Spleen (tissue), 11 donors: Measurements from ENCODE around the gene BUB3. TPM values are rescaled to one million over a fixed set of nuclear protein-coding genes. Genes with fewer than 3 reads are reported as not detected.
"Not testable (repeated sequence)": the region's sequence is repeated elsewhere in the genome, so short reads cannot be mapped to it uniquely, and the experiment has no call there.

Experiments used
- DNase-seq: peaks from one replicate; pipeline ENCODE4 v3.0.0-alpha.2; 2020
- H3K27ac ChIP-seq, 8 donors: fragments of 200-600 bp; sonication (generic) in 7 of 8; 1 replicate in 4 of 8; 2 replicates in 4 of 8; pipeline versions ENCODE4 v1.5.0 to v1.8.0; 2016 to 2021; ENCODE audit warnings: inconsistent platforms in 4 of 8, mild to moderate bottlenecking in 4 of 8, moderate library complexity in 1 of 8
- H3K27me3 ChIP-seq, 7 donors: fragments of 200-600 bp; sonication (generic) in 6 of 7; replicated peaks in 1 of 7; 1 replicate in 4 of 7; 2 replicates in 3 of 7; pipeline versions ENCODE4 v1.5.0 to v1.8.0; 2016 to 2021; ENCODE audit warnings: inconsistent platforms in 3 of 7, mild to moderate bottlenecking in 1 of 7
- H3K36me3 ChIP-seq, 6 donors: fragments of 200-600 bp; sonication (generic) in 5 of 6; 1 replicate in 4 of 6; 2 replicates in 2 of 6; pipeline versions ENCODE4 v1.5.0 to v1.8.0; 2016 to 2021; ENCODE audit warnings: inconsistent platforms in 2 of 6
- H3K4me1 ChIP-seq, 6 donors: fragments of 200-600 bp; sonication (generic) in 5 of 6; 1 replicate in 3 of 6; 2 replicates in 3 of 6; pipeline versions ENCODE4 v1.5.0 to v1.8.0; 2016 to 2021; ENCODE audit warnings: inconsistent platforms in 3 of 6
- H3K4me3 ChIP-seq, 8 donors: fragments of 200-600 bp; sonication (generic) in 7 of 8; 1 replicate in 4 of 8; 2 replicates in 4 of 8; pipeline versions ENCODE4 v1.5.0 to v1.8.0; 2016 to 2021; ENCODE audit warnings: inconsistent platforms in 4 of 8, mild to moderate bottlenecking in 4 of 8, moderate library complexity in 2 of 8
- H3K9me3 ChIP-seq, 8 donors: fragments of 200-600 bp; sonication (generic) in 7 of 8; 1 replicate in 4 of 8; 2 replicates in 4 of 8; pipeline versions ENCODE4 v1.5.0 to v1.8.0; 2016 to 2021; ENCODE audit warnings: inconsistent platforms in 4 of 8
- POLR2A ChIP-seq, 3 donors: fragments of 450-650 bp; IDR thresholded peaks; one replicate each; pipeline ENCODE4 v1.5.1; 2017; ENCODE audit warnings: antibody characterized with exemption in 3 of 3, mild to moderate bottlenecking in 1 of 3
- POLR2AphosphoS5 ChIP-seq, 3 donors: sonication (generic); formaldehyde crosslinking; IDR thresholded peaks; one replicate each; pipeline ENCODE4 v1.5.1; 2017; ENCODE audit warnings: antibody characterized with exemption in 3 of 3
- WGBS, 5 donors: extraction: QIAGEN DNeasy Blood & Tissue Kit in 3 of 5; methylation state at CpG; one replicate each; pipeline versions ENCODE4 v1.1.5 to v1.1.7; 2013 to 2018; 5-methylcytosine and 5-hydroxymethylcytosine counted together
- intact Hi-C: fragments of 100-400 bp; cut with DNase I; formaldehyde crosslinking; loops from one replicate; pipeline ENCODE4 v1.15.0; 2023; ENCODE audit warnings: low total_unique reads
- polyA plus RNA-seq, 3 donors: library from polyadenylated mRNA; stranded (reverse); fragments of 200-250 nt; gene quantifications; one replicate each; pipeline ENCODE4 v1.2.1, GENCODE V29; 2013
- total RNA-seq, 7 donors: library from RNA; depleted of rRNA in 3 of 7; stranded (reverse); fragments of >200 nt in 3 of 7; fragmentation: NEBNext Ultra II Directional in 4 of 7; extraction: Animal tissue kit (Norgen Biotek cat#: 25700) in 4 of 7; gene quantifications; one replicate each; pipeline versions ENCODE4 v1.1.0 to v1.2.1, GENCODE V29; 2016 to 2021
- TF ChIP-seq, protein P1 (sequence below), 11 experiments: fragments of 200-600 bp in 7 of 11; fragments of 450-650 bp in 4 of 11; sonication (generic) in 4 of 11; IDR thresholded peaks in 8 of 11; conservative IDR thresholded peaks in 3 of 11; 1 replicate in 7 of 11; 2 replicates in 4 of 11; pipeline versions ENCODE4 v1.4.0 to v1.8.0; 2016 to 2021; ENCODE audit warnings: antibody characterized with exemption in 11 of 11, inconsistent platforms in 4 of 11, mild to moderate bottlenecking in 1 of 11
- donor health status: healthy with polysubstance abuse.
- donor health status: DM: no; HTN: no; CAD: no; lungs with moderate emphysema.
- donor health status: DM: no; HTN: no; CAD: no.
- donor health status: Bipolar disorder and iron deficiency.
- donor health status: healthy.
- donor health status: DM: no; HTN: no; CAD: no.
- donor health status: DM: yes; HTN: yes; CAD: no.

The BUB3 gene
- total and polyA plus RNA-seq, 10 donors: 33.7 to 193 (median 98.4) TPM

DNA sequence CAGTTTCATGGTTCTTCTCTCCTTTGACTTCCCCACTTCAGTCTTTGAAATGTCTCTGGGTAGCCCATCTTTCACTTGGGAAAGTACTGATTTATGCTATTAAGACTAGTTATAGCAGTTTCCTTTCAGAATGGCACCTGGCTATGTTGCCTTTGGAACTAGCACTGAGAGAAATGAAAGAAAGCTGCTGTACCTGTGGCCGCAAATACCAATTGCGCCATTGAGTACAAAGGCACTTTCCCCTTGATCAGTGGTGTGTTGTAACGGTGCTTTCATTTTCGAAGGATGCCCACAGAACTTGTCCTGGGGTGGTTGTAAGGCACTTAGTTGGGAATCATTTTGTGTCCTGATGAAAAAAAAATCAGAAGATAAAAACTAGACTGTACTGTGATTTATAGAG, 16.8 kb downstream of the BUB3 start:
- H3K4me3 ChIP-seq: no peak overlapping the region
- H3K4me1 ChIP-seq: no peaks in the 10 kb centered on the region
- TF ChIP-seq POLR2A (IDR thresholded peaks at IDR 0.05): no peak
- TF ChIP-seq POLR2AphosphoS5 (IDR thresholded peaks at IDR 0.05): no peak
- H3K9me3 ChIP-seq: no peaks in the 10 kb centered on the region
- no peak for DNase-seq
- intact Hi-C loops: no loop called here
- H3K27ac ChIP-seq: peak overlapping the region in 1 of 8 donors; percentile 33
- H3K27me3 ChIP-seq: no peaks in the 10 kb centered on the region
- whole genome bisulfite sequencing, 5 donors: 92 to 98% (median 95%) methylated on average over 4 of the region's 4 CpGs
- H3K36me3 ChIP-seq: peaks cover 0 to 85% (median 21%) of the 10 kb centered on the region in 6 donors

DNA sequence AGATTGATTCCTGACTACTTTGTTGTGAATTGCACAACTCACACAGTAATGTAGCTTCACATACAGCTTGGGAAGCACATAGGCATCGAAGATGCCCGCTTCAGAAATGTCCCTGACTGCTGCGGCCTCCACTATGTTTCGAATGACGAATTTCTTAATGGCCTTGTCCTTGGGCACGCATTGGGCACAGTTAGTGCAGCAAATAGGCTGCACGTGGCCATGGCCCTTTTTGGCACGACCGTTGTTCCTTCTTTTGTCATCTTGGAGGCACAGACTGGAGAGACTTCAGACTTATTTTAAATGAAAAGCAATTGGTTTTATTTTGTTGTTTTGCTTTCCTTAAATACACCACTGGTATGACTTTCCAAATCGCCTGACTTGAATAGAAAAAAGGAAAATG, 17.4 kb downstream of the BUB3 start:
- Histone ChIP-seq H3K36me3 (peaks cover 0 to 85% (median 18%) of the 10 kb centered on the region in 6 donors), H3K27ac (peak overlapping the region in 1 of 8 donors; percentile 33)
- H3K4me3 ChIP-seq, H3K9me3 ChIP-seq, H3K4me1 ChIP-seq, intact Hi-C loops, DNase-seq, H3K27me3 ChIP-seq: not testable (repeated sequence)
- 75 to 92% (median 80%) methylated on average over 10 of the region's 10 CpGs for WGBS, 5 donors
- peak in 1 of 3 donors; percentile 30 for TF ChIP-seq POLR2AphosphoS5 (IDR thresholded peaks at IDR 0.05)

DNA sequence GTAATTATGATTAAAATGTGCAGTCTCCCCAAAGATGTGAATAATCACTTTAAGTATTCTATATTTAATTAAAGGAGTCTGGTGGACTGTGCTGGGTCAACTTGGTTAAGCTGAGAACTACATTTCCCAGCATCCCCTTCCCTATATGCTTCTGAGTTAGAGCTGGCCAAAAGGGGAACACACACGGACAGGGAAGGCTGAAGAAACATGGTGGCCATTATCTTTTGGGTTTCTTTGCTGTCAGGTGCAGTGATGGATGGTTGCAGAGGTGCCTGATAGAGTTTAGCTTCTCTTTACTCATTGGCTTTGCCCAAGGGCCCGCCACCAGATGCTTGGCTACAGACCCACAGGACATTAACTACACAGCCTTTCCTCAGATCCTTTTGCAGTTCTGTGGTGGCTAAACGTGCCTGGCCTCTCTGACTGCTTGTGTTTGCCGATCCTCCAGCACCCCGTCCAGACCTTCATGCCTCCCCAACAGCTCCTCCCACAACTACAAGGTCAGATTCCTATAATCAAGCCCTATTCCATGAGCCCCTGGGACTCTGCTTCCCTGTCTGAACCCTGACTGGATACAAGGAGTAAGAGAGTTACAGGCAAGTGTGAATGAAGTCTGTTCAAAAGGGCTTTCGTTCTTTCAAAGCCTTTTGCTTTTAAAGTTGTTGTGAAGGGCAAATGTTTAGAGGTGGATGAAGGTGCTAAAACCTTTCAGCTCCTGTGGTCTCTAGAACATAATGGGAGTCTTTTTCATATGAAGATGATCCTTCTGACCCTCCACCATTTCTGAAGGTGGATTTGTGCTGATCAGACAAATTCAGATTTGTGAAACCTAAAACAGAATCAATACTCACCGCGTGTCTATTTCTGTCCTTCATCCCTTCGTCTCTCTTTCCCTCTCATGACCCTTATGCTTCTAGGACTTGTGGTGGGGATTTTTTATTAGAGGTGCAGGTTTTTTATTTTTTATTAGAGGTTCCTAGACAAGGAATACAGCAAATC, 21.5 kb downstream of the BUB3 start:
- TF ChIP-seq, protein P1, sequence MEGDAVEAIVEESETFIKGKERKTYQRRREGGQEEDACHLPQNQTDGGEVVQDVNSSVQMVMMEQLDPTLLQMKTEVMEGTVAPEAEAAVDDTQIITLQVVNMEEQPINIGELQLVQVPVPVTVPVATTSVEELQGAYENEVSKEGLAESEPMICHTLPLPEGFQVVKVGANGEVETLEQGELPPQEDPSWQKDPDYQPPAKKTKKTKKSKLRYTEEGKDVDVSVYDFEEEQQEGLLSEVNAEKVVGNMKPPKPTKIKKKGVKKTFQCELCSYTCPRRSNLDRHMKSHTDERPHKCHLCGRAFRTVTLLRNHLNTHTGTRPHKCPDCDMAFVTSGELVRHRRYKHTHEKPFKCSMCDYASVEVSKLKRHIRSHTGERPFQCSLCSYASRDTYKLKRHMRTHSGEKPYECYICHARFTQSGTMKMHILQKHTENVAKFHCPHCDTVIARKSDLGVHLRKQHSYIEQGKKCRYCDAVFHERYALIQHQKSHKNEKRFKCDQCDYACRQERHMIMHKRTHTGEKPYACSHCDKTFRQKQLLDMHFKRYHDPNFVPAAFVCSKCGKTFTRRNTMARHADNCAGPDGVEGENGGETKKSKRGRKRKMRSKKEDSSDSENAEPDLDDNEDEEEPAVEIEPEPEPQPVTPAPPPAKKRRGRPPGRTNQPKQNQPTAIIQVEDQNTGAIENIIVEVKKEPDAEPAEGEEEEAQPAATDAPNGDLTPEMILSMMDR (IDR thresholded peaks at IDR 0.05 in 8 of 11, conservative IDR thresholded peaks at IDR 0.05 in 3 of 11): no peak
- TF ChIP-seq POLR2A (IDR thresholded peaks at IDR 0.05) (no peak), POLR2AphosphoS5 (IDR thresholded peaks at IDR 0.05) (no peak)
- Histone ChIP-seq H3K27ac (no peak overlapping the region), H3K36me3 (peaks cover 0 to 62% (median 8%) of the 10 kb centered on the region in 6 donors), H3K4me3 (no peak overlapping the region), H3K27me3 (no peaks in the 10 kb centered on the region), H3K9me3 (peaks cover 0 to 9% (median 0%) of the 10 kb centered on the region in 8 donors), H3K4me1 (no peaks in the 10 kb centered on the region)
- DNase-seq: no peak
- intact Hi-C loops: no loop called here
- 86 to 94% (median 87%) methylated on average over 9 of the region's 9 CpGs for WGBS, 5 donors

DNA sequence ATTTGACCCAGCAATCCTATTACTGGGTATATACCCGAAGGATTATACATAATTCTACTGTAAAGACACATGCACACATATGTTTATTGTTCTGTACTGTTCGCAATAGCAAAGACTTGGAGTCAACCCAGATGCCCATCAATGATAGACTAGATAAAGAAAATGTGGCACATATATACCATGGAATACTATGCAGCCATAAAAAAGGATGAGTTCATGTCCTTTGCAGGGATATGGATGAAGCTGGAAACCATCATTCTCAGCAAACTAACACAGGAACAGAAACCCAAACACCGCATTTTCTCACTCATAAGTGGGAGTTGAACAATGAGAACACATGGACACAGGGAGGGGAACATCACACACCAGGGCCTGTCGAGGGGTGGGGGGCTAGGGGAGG, 24.2 kb downstream of the BUB3 start:
- intact Hi-C loops, H3K27me3 ChIP-seq, H3K4me3 ChIP-seq, H3K4me1 ChIP-seq, DNase-seq, H3K27ac ChIP-seq: not testable (repeated sequence)
- 92 to 100% (median 98%) methylated on average over 4 of the region's 4 CpGs for WGBS, 5 donors
- H3K9me3 ChIP-seq: peaks cover 0 to 23% (median 16%) of the 10 kb centered on the region in 8 donors
- peaks cover 0 to 53% (median 8%) of the 10 kb centered on the region in 6 donors for H3K36me3 ChIP-seq

DNA sequence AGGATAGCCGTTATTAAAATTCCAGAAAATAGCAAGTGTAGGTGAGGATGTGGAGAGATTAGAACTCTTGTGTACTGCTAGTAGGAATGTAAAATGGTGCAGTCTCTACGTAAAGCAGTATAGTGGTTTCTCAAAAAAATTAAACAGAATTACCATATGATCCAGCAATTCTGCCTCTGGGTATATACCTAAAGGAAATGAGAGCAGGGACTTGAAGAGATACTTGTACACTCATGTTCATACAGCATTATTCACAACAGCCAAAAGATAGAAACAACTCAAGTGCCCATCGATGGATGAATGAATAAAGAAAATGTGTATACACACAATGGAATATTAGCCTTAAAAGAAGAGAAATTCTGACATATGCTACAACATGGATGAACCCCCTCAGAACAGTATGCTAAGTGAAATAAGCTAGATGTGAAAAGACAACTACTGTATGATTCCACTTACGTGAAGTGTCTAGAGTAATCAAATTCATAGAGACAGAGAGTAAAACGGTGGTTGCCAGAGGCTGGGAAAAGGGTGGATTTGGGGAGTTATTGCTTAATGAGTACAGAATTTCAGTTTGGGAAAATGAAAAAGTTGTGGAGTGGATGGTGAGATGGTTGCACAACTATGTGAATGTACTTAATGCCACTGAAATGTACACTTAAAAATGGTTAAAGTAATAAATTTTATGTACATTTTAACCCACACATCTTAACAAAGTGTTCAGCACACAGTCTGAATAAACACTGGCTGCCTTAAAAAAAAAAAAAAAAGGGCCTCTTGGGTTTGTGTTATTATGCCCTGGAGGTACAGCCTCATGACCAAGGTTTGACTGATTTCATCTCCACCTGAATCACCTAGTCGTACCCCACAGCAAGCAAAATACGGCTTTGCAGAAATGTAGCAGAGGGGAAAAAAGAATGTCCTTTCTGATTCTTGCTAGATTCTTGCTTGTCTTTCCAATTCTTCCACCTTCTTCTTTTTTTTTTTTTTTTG, 26.2 kb downstream of the BUB3 start:
- TF ChIP-seq, protein P1 (IDR thresholded peaks at IDR 0.05 in 8 of 11, conservative IDR thresholded peaks at IDR 0.05 in 3 of 11): no peak
- TF ChIP-seq POLR2AphosphoS5 (IDR thresholded peaks at IDR 0.05) (no peak), POLR2A (IDR thresholded peaks at IDR 0.05) (no peak)
- no peak overlapping the region for H3K27ac ChIP-seq
- 94 to 97% (median 96%) methylated on average over 7 of the region's 7 CpGs for WGBS, 5 donors
- H3K4me3 ChIP-seq: no peak overlapping the region
- intact Hi-C loops: no loop called here
- DNase-seq: no peak
- no peaks in the 10 kb centered on the region for H3K4me1 ChIP-seq
- peaks cover 0 to 60% (median 6%) of the 10 kb centered on the region in 6 donors for H3K36me3 ChIP-seq
- H3K9me3 ChIP-seq: peaks cover 2 to 43% (median 35%) of the 10 kb centered on the region in 8 donors
- no peaks in the 10 kb centered on the region for H3K27me3 ChIP-seq
